H1 (cell line): ENCODE data around the gene GK2. TPM values are rescaled to one million over a fixed set of nuclear protein-coding genes. Genes with fewer than 3 reads are reported as not detected.

ENCODE experiments used
- CTCF ChIA-PET: fragments of 300-600 bp; sonication (Branson Sonifier 250); formaldehyde crosslinking; loops from one replicate; lab custom pipeline; 2021; ENCODE audit not compliant: partially characterized antibody; lab: Charles Lee
- POLR2A ChIA-PET: fragments of 300-600 bp; sonication (Branson Sonifier 250); formaldehyde crosslinking; loops from one replicate; lab custom pipeline; 2021; ENCODE audit warnings: inconsistent platforms; ENCODE audit not compliant: partially characterized antibody; lab: Charles Lee
- DNase-seq, 2 experiments: peaks; one replicate each; pipeline versions ENCODE4 v3.0.0 to v3.0.0-alpha.2; 2010 to 2022; ENCODE audit warnings: low spot score in 2 of 2, low read depth in 1 of 2, mixed read lengths in 1 of 2
- FAIRE-seq: peaks from 2 replicates; lab custom pipeline; 2011; peaks lifted over from hg19 to GRCh38; lab: Jason Lieb, UNC
- H2AFZ ChIP-seq: 2 replicates; pipeline ENCODE4 v1.8.1; 2012; ENCODE audit warnings: low read length, inconsistent platforms
- H2AK5ac ChIP-seq: 2 replicates; pipeline ENCODE4 v1.6.1; 2013; ENCODE audit warnings: low read depth, low read length
- H2BK120ac ChIP-seq: replicated peaks from 2 replicates; pipeline ENCODE3; 2013; ENCODE audit warnings: low read depth, low read length, inconsistent platforms
- H2BK12ac ChIP-seq: 2 replicates; pipeline ENCODE4 v1.6.1; 2013; ENCODE audit warnings: low read depth, low read length
- H2BK15ac ChIP-seq: 2 replicates; pipeline ENCODE4 v1.6.1; 2013; ENCODE audit warnings: low read length
- H2BK20ac ChIP-seq: 2 replicates; pipeline ENCODE4 v1.6.1; 2013; ENCODE audit warnings: low read length
- H2BK5ac ChIP-seq: 2 replicates; pipeline ENCODE4 v1.6.1; 2013; ENCODE audit warnings: low read depth, low read length
- H3K14ac ChIP-seq: 2 replicates; pipeline ENCODE4 v1.6.1; 2013; ENCODE audit warnings: inconsistent platforms; ENCODE audit not compliant: insufficient read length
- H3K18ac ChIP-seq: 2 replicates; pipeline ENCODE4 v1.6.1; 2013; ENCODE audit warnings: low read length; ENCODE audit errors: extremely low read depth
- H3K23ac ChIP-seq: 2 replicates; pipeline ENCODE4 v1.6.1; 2013; ENCODE audit warnings: inconsistent platforms; ENCODE audit not compliant: insufficient read length
- H3K23me2 ChIP-seq: 2 replicates; pipeline ENCODE4 v1.6.1; 2013; ENCODE audit warnings: low read depth, low read length
- H3K27ac ChIP-seq: 2 replicates; pipeline ENCODE4 v1.6.1; 2011; ENCODE audit warnings: low read depth, low read length, inconsistent platforms
- H3K27me3 ChIP-seq, 4 experiments: replicated peaks in 1 of 4; 1 replicate in 1 of 4; 2 replicates in 3 of 4; pipeline versions ENCODE4 v1.6.1 to v1.8.1; 2011 to 2013; ENCODE audit warnings: low read length in 3 of 4, mild to moderate bottlenecking in 3 of 4, inconsistent platforms in 2 of 4, mixed read lengths in 2 of 4, moderate library complexity in 1 of 4; ENCODE audit not compliant: control insufficient read depth in 3 of 4, insufficient read depth in 3 of 4; ENCODE audit errors: extremely low read depth in 1 of 4
- H3K36me3 ChIP-seq, 4 experiments: 2 replicates each; pipeline versions ENCODE4 v1.6.1 to v1.8.1; 2011 to 2013; ENCODE audit warnings: mild to moderate bottlenecking in 4 of 4, low read length in 3 of 4, moderate library complexity in 2 of 4, control low read depth in 1 of 4, inconsistent platforms in 1 of 4; ENCODE audit not compliant: insufficient read depth in 4 of 4, control insufficient read depth in 2 of 4
- H3K4ac ChIP-seq: replicated peaks from 2 replicates; pipeline ENCODE3; 2013; ENCODE audit warnings: low read length, low read depth, mixed read lengths, inconsistent platforms; ENCODE audit not compliant: insufficient read length
- H3K4me1 ChIP-seq, 4 experiments: replicated peaks in 1 of 4; 1 replicate in 1 of 4; 2 replicates in 3 of 4; pipeline versions ENCODE4 v1.6.1 to v1.8.1; 2011 to 2013; ENCODE audit warnings: low read length in 3 of 4, inconsistent platforms in 2 of 4, mixed read lengths in 1 of 4; ENCODE audit not compliant: insufficient read depth in 4 of 4, control insufficient read depth in 3 of 4
- H3K4me2 ChIP-seq, 2 experiments: 2 replicates each; pipeline versions ENCODE4 v1.6.1 to v1.8.1; 2011 to 2013; ENCODE audit warnings: low read depth in 2 of 2, low read length in 2 of 2, control low read depth in 1 of 2, inconsistent platforms in 1 of 2, mild to moderate bottlenecking in 1 of 2; ENCODE audit not compliant: insufficient read depth in 1 of 2
- H3K4me3 ChIP-seq, 4 experiments: fragments of 200-600, 300-600 bp in 1 of 4; sonication (generic), shearing (Covaris generic), sonication (Bioruptor Twin) in 1 of 4; 2 replicates each; pipeline versions ENCODE4 v1.5.1 to v1.8.1; 2011 to 2016; ENCODE audit warnings: low read length in 4 of 4, low read depth in 3 of 4, control low read depth in 2 of 4, inconsistent platforms in 2 of 4, mild to moderate bottlenecking in 2 of 4, mixed read lengths in 1 of 4, moderate library complexity in 1 of 4; ENCODE audit not compliant: insufficient read depth in 2 of 4; ENCODE audit errors: extremely low read depth in 1 of 4
- H3K56ac ChIP-seq: replicated peaks from 2 replicates; pipeline ENCODE3; 2013; ENCODE audit warnings: low read depth, mild to moderate bottlenecking, mixed read lengths, low read length, inconsistent platforms; ENCODE audit not compliant: insufficient read length
- H3K79me1 ChIP-seq: 2 replicates; pipeline ENCODE4 v1.6.1; 2013; ENCODE audit warnings: low read depth, low read length, control low read depth
- H3K79me2 ChIP-seq, 2 experiments: 2 replicates each; pipeline versions ENCODE4 v1.6.1 to v1.8.1; 2012 to 2013; ENCODE audit warnings: low read length in 2 of 2, mild to moderate bottlenecking in 2 of 2, inconsistent platforms in 1 of 2; ENCODE audit not compliant: insufficient read depth in 2 of 2, control insufficient read depth in 1 of 2
- H3K9ac ChIP-seq, 4 experiments: replicated peaks in 1 of 4; 1 replicate in 1 of 4; 2 replicates in 3 of 4; pipeline versions ENCODE4 v1.6.1 to v1.8.1; 2011 to 2013; ENCODE audit warnings: low read depth in 3 of 4, low read length in 3 of 4, control low read depth in 2 of 4, mild to moderate bottlenecking in 2 of 4, moderate library complexity in 2 of 4, inconsistent platforms in 1 of 4; ENCODE audit errors: extremely low read depth in 1 of 4
- H3K9me3 ChIP-seq, 2 experiments: 2 replicates each; pipeline versions ENCODE4 v1.6.1 to v1.8.1; 2012 to 2013; ENCODE audit warnings: mild to moderate bottlenecking in 2 of 2, moderate library complexity in 2 of 2, control low read depth in 1 of 2, inconsistent platforms in 1 of 2, low read depth in 1 of 2, low read length in 1 of 2, mixed read lengths in 1 of 2; ENCODE audit not compliant: insufficient read depth in 2 of 2
- H4K20me1 ChIP-seq, 2 experiments: replicated peaks in 1 of 2; 2 replicates each; pipeline versions ENCODE3 to v1.8.1; 2011 to 2013; ENCODE audit warnings: inconsistent platforms in 2 of 2, low read length in 2 of 2, mild to moderate bottlenecking in 1 of 2; ENCODE audit not compliant: insufficient read depth in 2 of 2, control insufficient read depth in 1 of 2
- H4K5ac ChIP-seq: 2 replicates; pipeline ENCODE4 v1.6.1; 2013; ENCODE audit warnings: low read length, low read depth, mixed read lengths, inconsistent platforms; ENCODE audit not compliant: insufficient read length
- H4K8ac ChIP-seq: 2 replicates; pipeline ENCODE4 v1.8.0; 2013; ENCODE audit warnings: mild to moderate bottlenecking, moderate library complexity, low read length, inconsistent platforms; ENCODE audit not compliant: insufficient read depth; ENCODE audit errors: extremely low read depth
- H4K91ac ChIP-seq: replicated peaks from 2 replicates; pipeline ENCODE3; 2013; ENCODE audit warnings: low read length, mixed read lengths, inconsistent platforms; ENCODE audit not compliant: insufficient read length
- KDM1A ChIP-seq: fragments of 200-600, 300-600 bp; sonication (generic); IDR thresholded peaks from 2 replicates; pipeline ENCODE4 v1.7.1; 2016; ENCODE audit warnings: mild to moderate bottlenecking, low read length, borderline replicate concordance
- WGBS, 2 experiments: shearing (Covaris generic) in 1 of 2; methylation state at CpG; one replicate each; pipeline versions ENCODE4 v1.1.6 to v1.1.7; 2013 to 2015; ENCODE audit warnings: low lambda C conversion rate in 2 of 2, mixed read lengths in 2 of 2, inconsistent platforms in 1 of 2, low coverage in 1 of 2, missing lambda C conversion rate in 1 of 2; ENCODE audit not compliant: insufficient replicate concordance in 2 of 2, insufficient coverage in 1 of 2, insufficient read length in 1 of 2; ENCODE audit errors: extremely low coverage in 1 of 2, missing lambda C conversion rate in 1 of 2; 5-methylcytosine and 5-hydroxymethylcytosine counted together
- polyA plus RNA-seq, 7 experiments: library from polyadenylated mRNA; depleted of rRNA in 3 of 7; stranded (reverse) in 5 of 7; unstranded in 2 of 7; fragments of >200 nt in 5 of 7; fragments of 200-250 nt in 2 of 7; gene quantifications; 1 replicate in 5 of 7; 2 replicates in 1 of 7; 4 replicates in 1 of 7; pipeline versions ENCODE4 v1.2.1 to v1.2.3, GENCODE V29; 2011 to 2013; ENCODE audit warnings: missing spikeins in 2 of 7, mixed read lengths in 2 of 7
- total RNA-seq: library from RNA; stranded (reverse); fragmentation: NEBNext Ultra II Directional; extraction: Animal tissue kit (Norgen Biotek cat#: 25700); gene quantifications from 2 replicates; pipeline ENCODE4 v1.2.1, GENCODE V29; 2021

The GK2 gene
- total and polyA plus RNA-seq, 2 of the 8 experiments (the other 6 are each of a cell fraction or from before 2014, with no cell fraction given): not detected

DNA sequence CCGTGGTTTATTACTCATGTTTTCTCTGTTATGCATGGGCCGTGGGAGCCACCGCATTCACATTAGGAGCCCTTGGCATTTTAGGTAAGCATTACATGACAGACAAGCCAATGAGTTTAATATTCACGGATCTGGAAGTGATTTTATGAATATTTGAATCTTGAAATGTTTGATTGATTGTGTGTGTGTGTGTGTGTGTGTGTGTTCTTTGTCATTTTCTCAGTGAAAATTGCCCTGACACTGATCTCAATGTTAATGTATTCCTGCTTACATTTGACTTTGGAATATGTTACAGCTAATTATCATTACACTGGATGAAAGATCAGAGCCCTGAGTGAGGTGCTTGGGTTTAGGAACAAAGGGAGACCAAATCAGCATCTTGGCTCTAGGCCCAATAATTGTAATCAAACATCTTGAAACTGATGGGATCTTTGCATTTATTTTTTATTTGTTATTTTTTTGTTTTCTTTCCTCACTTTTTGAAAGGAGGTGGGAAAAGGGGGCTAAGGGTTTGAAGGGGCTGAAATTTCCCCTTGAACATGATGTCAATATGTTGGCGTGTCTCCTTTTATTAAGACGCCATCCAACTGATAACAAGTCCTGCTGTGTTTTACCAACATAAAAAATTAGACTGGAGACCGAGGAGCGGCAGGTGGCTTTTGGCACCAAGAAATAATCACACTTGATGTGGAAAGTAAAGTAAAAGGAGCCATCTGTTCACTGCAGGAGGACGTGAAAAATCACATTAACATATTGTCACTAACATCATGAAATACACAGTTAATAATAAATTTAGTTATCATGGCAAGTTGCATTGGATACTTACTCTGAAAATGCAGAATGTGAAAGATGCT, 5.2 kb upstream of the GK2 start:
- H3K14ac ChIP-seq: no peak overlapping the region
- no peak overlapping the region for H3K4me2 ChIP-seq
- no peak overlapping the region for H2BK12ac ChIP-seq
- H4K8ac ChIP-seq: no peak overlapping the region
- H3K4me1 ChIP-seq: peaks cover 0 to 4% (median 0%) of the 10 kb centered on the region in 4 experiments; a peak in 3 of 7 replicates
- FAIRE-seq: no peak
- H2AK5ac ChIP-seq: no peak overlapping the region
- no peak overlapping the region for H2AFZ ChIP-seq
- no peak overlapping the region for H3K4ac ChIP-seq
- H2BK20ac ChIP-seq: no peak overlapping the region
- ChIA-PET POLR2A (no interaction called here), CTCF (no interaction called here)
- no peaks in the 10 kb centered on the region for H3K23me2 ChIP-seq
- WGBS, 2 experiments: 90% methylated on average over 9 of the region's 9 CpGs; no CpG with 5 or more reads in 1 of the 2 experiments
- no peaks in the 10 kb centered on the region for H3K79me1 ChIP-seq
- H3K27ac ChIP-seq: no peak overlapping the region
- H3K23ac ChIP-seq: no peak overlapping the region
- no peaks in the 10 kb centered on the region for H3K27me3 ChIP-seq
- no peak overlapping the region for H2BK15ac ChIP-seq
- H4K5ac ChIP-seq: no peak overlapping the region
- H4K20me1 ChIP-seq: no peaks in the 10 kb centered on the region
- no peak overlapping the region for H4K91ac ChIP-seq
- TF ChIP-seq KDM1A: no peak
- no peaks in the 10 kb centered on the region for H3K79me2 ChIP-seq
- no peak overlapping the region for H3K9ac ChIP-seq
- no peak overlapping the region for H3K4me3 ChIP-seq
- H3K56ac ChIP-seq: no peak overlapping the region
- no peaks in the 10 kb centered on the region for H3K9me3 ChIP-seq
- no peaks in the 10 kb centered on the region for H3K36me3 ChIP-seq
- no peak overlapping the region for H2BK120ac ChIP-seq
- no peak overlapping the region for H3K18ac ChIP-seq
- no peak overlapping the region for H2BK5ac ChIP-seq
- no peak for DNase-seq
